B cell (primary cell): ENCODE data around the gene ZFP57. TPM values are rescaled to one million over a fixed set of nuclear protein-coding genes. Genes with fewer than 3 reads are reported as not detected.

Experiments
- ATAC-seq: fragments of 200-7000 bp; cut with Tn5 transposase; one replicate; pipeline ENCODE4 v1.10.0; 2021; ENCODE audit warnings: low read depth, mild to moderate bottlenecking, moderate number of reproducible peaks, moderate library complexity
- CTCF ChIA-PET: fragments of 350-600 bp; sonication (Branson Sonifier 250); formaldehyde crosslinking; loops from one replicate; lab custom pipeline; 2021; ENCODE audit warnings: antibody characterized with exemption, inconsistent platforms; lab: Charles Lee
- POLR2A ChIA-PET: fragments of 350-600 bp; sonication (Branson Sonifier 250); formaldehyde crosslinking; loops from one replicate; lab custom pipeline; 2021; ENCODE audit warnings: antibody characterized with exemption; lab: Charles Lee
- DNase-seq: peaks from one replicate; pipeline ENCODE4 v3.0.0; 2013
- H2AFZ ChIP-seq: 2 replicates; pipeline ENCODE4 v1.6.1; 2012; ENCODE audit warnings: mild to moderate bottlenecking, low read depth, low read length; ENCODE audit not compliant: insufficient read depth, poor library complexity, severe bottlenecking
- H3K27ac ChIP-seq, 2 donors: 1 replicate in 1 of 2; 2 replicates in 1 of 2; pipeline ENCODE4 v1.5.1; 2012 to 2013; ENCODE audit warnings: low read length in 2 of 2, mild to moderate bottlenecking in 2 of 2, moderate library complexity in 1 of 2
- H3K27me3 ChIP-seq, 4 experiments: fragments of 200-600 bp in 1 of 4; sonication (generic) in 1 of 4; replicated peaks in 1 of 4; 1 replicate in 2 of 4; 2 replicates in 2 of 4; pipeline versions ENCODE4 v1.6.1 to v1.7.0; 2013 to 2016; ENCODE audit warnings: low read length in 3 of 4, mild to moderate bottlenecking in 2 of 4, mixed read lengths in 1 of 4, moderate library complexity in 1 of 4; ENCODE audit not compliant: insufficient read depth in 4 of 4, control insufficient read depth in 3 of 4; ENCODE audit errors: control extremely low read depth in 1 of 4
- H3K36me3 ChIP-seq, 2 experiments: replicated peaks in 1 of 2; 1 replicate in 1 of 2; 2 replicates in 1 of 2; pipeline versions ENCODE4 v1.6.1 to v1.7.1; 2013; ENCODE audit warnings: low read length in 1 of 2; ENCODE audit not compliant: insufficient read depth in 2 of 2, control insufficient read depth in 1 of 2; ENCODE audit errors: control extremely low read depth in 1 of 2, extremely low read depth in 1 of 2
- H3K4me1 ChIP-seq, 2 donors: fragments of 200-600 bp in 1 of 2; sonication (generic) in 1 of 2; 1 replicate in 1 of 2; 2 replicates in 1 of 2; pipeline versions ENCODE4 v1.5.1 to v1.6.1; 2013 to 2017; ENCODE audit warnings: low read length in 2 of 2; ENCODE audit not compliant: control insufficient read depth in 2 of 2, insufficient read depth in 2 of 2
- H3K4me2 ChIP-seq: replicated peaks from 2 replicates; pipeline ENCODE3; 2012; ENCODE audit warnings: mild to moderate bottlenecking, low read depth, low read length; ENCODE audit not compliant: poor library complexity, severe bottlenecking
- H3K4me3 ChIP-seq, 5 experiments: fragments of 200-600 bp in 1 of 5; sonication (generic) in 1 of 5; 1 replicate in 3 of 5; 2 replicates in 2 of 5; pipeline versions ENCODE4 v1.5.1 to v1.7.0; 2011 to 2016; ENCODE audit warnings: low read length in 4 of 5, mild to moderate bottlenecking in 4 of 5, low read depth in 2 of 5, control low read depth in 1 of 5, moderate library complexity in 1 of 5; ENCODE audit not compliant: insufficient read depth in 1 of 5; ENCODE audit errors: control extremely low read depth in 1 of 5, extremely low read depth in 1 of 5
- H3K79me2 ChIP-seq: fragments of 200-600 bp; sonication (generic); one replicate; pipeline ENCODE4 v1.6.0; 2016; ENCODE audit warnings: low read length; ENCODE audit not compliant: control insufficient read depth, insufficient read depth
- H3K9ac ChIP-seq: fragments of 200-600 bp; sonication (generic); 2 replicates; pipeline ENCODE4 v1.6.1; 2017; ENCODE audit warnings: mild to moderate bottlenecking, low read length, moderate library complexity
- H3K9me3 ChIP-seq, 3 donors: one replicate each; pipeline versions ENCODE4 v1.6.1 to v1.7.1; 2013; ENCODE audit warnings: low read length in 2 of 3; ENCODE audit not compliant: control insufficient read depth in 2 of 3, insufficient read depth in 1 of 3; ENCODE audit errors: control extremely low read depth in 1 of 3
- H4K20me1 ChIP-seq: 2 replicates; pipeline ENCODE4 v1.6.0; 2012; ENCODE audit warnings: mild to moderate bottlenecking, low read length; ENCODE audit not compliant: insufficient read depth, control insufficient read depth, poor library complexity, severe bottlenecking
- H3K27ac Mint-ChIP-seq: one replicate; pipeline ENCODE4 v1.8.0; 2021; ENCODE audit warnings: mixed read lengths
- H3K27me3 Mint-ChIP-seq: one replicate; pipeline ENCODE4 v1.8.0; 2021; ENCODE audit warnings: mixed read lengths
- H3K4me1 Mint-ChIP-seq: one replicate; pipeline ENCODE4 v1.8.0; 2021; ENCODE audit warnings: mixed read lengths
- H3K4me3 Mint-ChIP-seq: one replicate; pipeline ENCODE4 v1.8.0; 2021; ENCODE audit warnings: mixed read lengths
- H3K9me3 Mint-ChIP-seq: one replicate; pipeline ENCODE4 v1.8.0; 2022; ENCODE audit warnings: mixed read lengths; ENCODE audit not compliant: insufficient read depth
- EZH2 ChIP-seq: IDR thresholded peaks from 2 replicates; pipeline ENCODE4 v1.6.1; 2012; ENCODE audit warnings: borderline replicate concordance, low read depth, mild to moderate bottlenecking, moderate library complexity, low read length; ENCODE audit not compliant: insufficient read depth, poor library complexity, severe bottlenecking
- WGBS: methylation state at CpG from one replicate; pipeline ENCODE4 v1.1.5; 2013; ENCODE audit warnings: missing lambda C conversion rate; ENCODE audit not compliant: insufficient coverage; 5-methylcytosine and 5-hydroxymethylcytosine counted together
- intact Hi-C: fragments of 100-400 bp; cut with micrococcal nuclease; formaldehyde crosslinking; loops from one replicate; pipeline ENCODE4 v1.10.0; 2022
- polyA plus RNA-seq: library from polyadenylated mRNA; depleted of rRNA; stranded (reverse); fragments of >200 nt; gene quantifications from 2 replicates; pipeline ENCODE4 v1.2.3, GENCODE V29; 2012
- total RNA-seq, 2 donors: library from RNA; stranded (reverse); fragments of 120-200 nt in 1 of 2; gene quantifications; 1 replicate in 1 of 2; 2 replicates in 1 of 2; pipeline versions ENCODE4 v1.2.3 to v1.2.4, GENCODE V29; 2013 to 2022
- TF ChIP-seq, protein P1 (sequence below): fragments of 200-600 bp; IDR thresholded peaks from one replicate; pipeline ENCODE4 v1.8.0; 2022; ENCODE audit warnings: antibody characterized with exemption, mild to moderate bottlenecking

ZFP57 gene
- total and polyA plus RNA-seq, 2 donors (not counting 1 experiment from before 2014, with no cell fraction given) = 0.39 to 5.0 TPM

DNA sequence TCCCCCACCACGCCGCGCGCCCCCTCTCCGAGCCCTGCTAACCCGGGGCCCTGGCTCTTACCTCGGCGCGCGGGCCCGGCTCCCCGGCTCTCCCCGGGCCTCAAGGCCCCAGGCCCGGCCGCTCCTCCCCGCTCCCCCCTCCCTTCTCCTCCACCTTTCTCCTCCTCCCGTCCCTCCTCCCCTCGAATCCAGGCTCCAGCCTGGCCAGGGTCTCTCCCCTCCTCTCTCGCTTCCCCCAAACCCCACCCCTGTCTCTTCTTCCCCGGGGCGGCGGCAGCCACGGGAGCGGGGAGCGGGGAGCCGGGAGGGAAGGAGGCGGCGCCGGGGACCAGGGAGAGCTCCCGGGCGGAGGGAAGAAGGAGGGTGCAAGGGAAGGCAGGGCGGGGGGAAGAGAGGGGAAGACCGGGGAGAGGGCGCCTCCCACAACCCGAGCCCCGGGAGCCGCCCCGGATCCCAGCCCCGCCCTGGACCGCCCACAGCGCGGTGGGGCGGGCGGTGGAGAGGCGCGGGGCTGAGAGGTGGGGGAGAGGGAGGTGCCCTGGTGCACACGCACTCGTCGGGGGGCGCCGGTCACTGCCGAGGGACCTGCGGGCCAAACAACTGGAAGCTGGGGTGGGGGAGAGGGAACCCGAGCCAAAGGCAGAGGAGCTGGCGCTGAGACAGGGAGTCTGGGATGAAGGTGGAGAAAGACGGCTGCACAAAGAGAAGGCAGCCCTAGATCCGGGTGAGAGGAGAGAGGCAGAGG is 48.0 kb downstream of the ZFP57 start, which contains the start of gene GABBR1:
TSS of gene GABBR1 (minus strand) at position 395 of the 745 bp plus-strand sequence. CDS start 798 bp downstream, outside the sequence.
- no peaks in the 10 kb centered on the region for H3K9me3 Mint-ChIP-seq
- peak; percentile 78 for DNase-seq
- intact Hi-C loops = loop anchor here (1.0 kb wide), 1 partner anchor 16 kb away; no protein-coding TSS in a partner anchor
- ChIA-PET CTCF (interaction anchor here (0.5 to 13.5 kb wide), 5 partner anchors 12 to 879 kb away, joined by 3 to 226 read pairs (median 4); no protein-coding TSS in a partner anchor), POLR2A (interaction anchor here (0.5 to 3.1 kb wide), 8 partner anchors 9 to 1553 kb away, joined by 3 to 30 read pairs (median 6); partner anchors contain the start of gene ZNF165)
- H3K27ac Mint-ChIP-seq = peak within 1 kb of the TSS; percentile 99
- Histone ChIP-seq H2AFZ (peak within 1 kb of the TSS; percentile 98), H3K9ac (peak within 1 kb of the TSS; percentile 91), H4K20me1 (peaks cover 22% of the 10 kb centered on the region), H3K9me3 (no peaks in the 10 kb centered on the region), H3K4me1 (peaks cover 33 to 63% of the 10 kb centered on the region in 2 donors), H3K36me3 (peaks cover 0 to 6% of the 10 kb centered on the region in 2 experiments), H3K27ac (peak within 1 kb of the TSS; percentile 86), H3K4me2 (peak within 1 kb of the TSS; percentile 98), H3K27me3 (no peaks in the 10 kb centered on the region), H3K79me2 (peaks cover 15% of the 10 kb centered on the region), H3K4me3 (peak within 1 kb of the TSS; percentile 45 to 96 (median 93))
- TF ChIP-seq, protein P1, sequence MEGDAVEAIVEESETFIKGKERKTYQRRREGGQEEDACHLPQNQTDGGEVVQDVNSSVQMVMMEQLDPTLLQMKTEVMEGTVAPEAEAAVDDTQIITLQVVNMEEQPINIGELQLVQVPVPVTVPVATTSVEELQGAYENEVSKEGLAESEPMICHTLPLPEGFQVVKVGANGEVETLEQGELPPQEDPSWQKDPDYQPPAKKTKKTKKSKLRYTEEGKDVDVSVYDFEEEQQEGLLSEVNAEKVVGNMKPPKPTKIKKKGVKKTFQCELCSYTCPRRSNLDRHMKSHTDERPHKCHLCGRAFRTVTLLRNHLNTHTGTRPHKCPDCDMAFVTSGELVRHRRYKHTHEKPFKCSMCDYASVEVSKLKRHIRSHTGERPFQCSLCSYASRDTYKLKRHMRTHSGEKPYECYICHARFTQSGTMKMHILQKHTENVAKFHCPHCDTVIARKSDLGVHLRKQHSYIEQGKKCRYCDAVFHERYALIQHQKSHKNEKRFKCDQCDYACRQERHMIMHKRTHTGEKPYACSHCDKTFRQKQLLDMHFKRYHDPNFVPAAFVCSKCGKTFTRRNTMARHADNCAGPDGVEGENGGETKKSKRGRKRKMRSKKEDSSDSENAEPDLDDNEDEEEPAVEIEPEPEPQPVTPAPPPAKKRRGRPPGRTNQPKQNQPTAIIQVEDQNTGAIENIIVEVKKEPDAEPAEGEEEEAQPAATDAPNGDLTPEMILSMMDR = no peak
- TF ChIP-seq EZH2 = no peak
- peak within 1 kb of the TSS; percentile 94 for H3K4me3 Mint-ChIP-seq
- H3K4me1 Mint-ChIP-seq = peaks cover 68% of the 10 kb centered on the region
- no peaks in the 10 kb centered on the region for H3K27me3 Mint-ChIP-seq
- peak; percentile 82 for ATAC-seq
- under 1% methylated on average over 45 of the region's 57 CpGs for WGBS
